K562 (cell line): ENCODE data around the gene GSTM2. TPM values are rescaled to one million over a fixed set of nuclear protein-coding genes. Genes with fewer than 3 reads are reported as not detected.

Experiments used
- ATAC-seq: fragments of 200-7000 bp; cut with Tn5 transposase; 3 replicates; pipeline ENCODE4 v1.9.1; 2020; ENCODE audit warnings: moderate library complexity
- BruUV-seq: library from RNA; stranded (reverse); fragments of 400-500 nt; replicated peaks from 2 replicates; lab custom pipeline; 2021; lab: Mats Ljungman, UMichigan
- CTCF ChIA-PET: fragments of 300-600 bp; formaldehyde crosslinking; extraction: SDS; loops from one replicate; lab custom pipeline; 2021; ENCODE audit warnings: low intra/inter-chr PET ratio; lab: Yijun Ruan, JAX
- POLR2A ChIA-PET: fragments of 300-600, 350-650 bp; sonication (Branson Sonifier 250); formaldehyde crosslinking; extraction: SDS; loops from one replicate; lab custom pipeline; 2021; ENCODE audit warnings: antibody characterized with exemption, inconsistent platforms; lab: Yijun Ruan, JAX
- DNase-seq, 4 experiments: peaks; one replicate each; pipeline versions ENCODE4 v3.0.0 to v3.0.0-alpha.2; 2011 to 2018; ENCODE audit warnings: low spot score in 3 of 4, mixed read lengths in 3 of 4; ENCODE audit errors: extremely low read depth in 1 of 4
- FAIRE-seq: peaks from 2 replicates; lab custom pipeline; 2011; peaks lifted over from hg19 to GRCh38; lab: Jason Lieb, UNC
- H2AFZ ChIP-seq: 2 replicates; pipeline ENCODE4 v1.6.0; 2011; ENCODE audit warnings: low read depth, low read length, control low read depth, inconsistent platforms
- H3K27ac ChIP-seq: fragments of 200-600 bp; 3 replicates; pipeline ENCODE4 v1.8.0; 2011; ENCODE audit warnings: low read depth, mild to moderate bottlenecking, control low read depth, inconsistent platforms, low read length, moderate library complexity, mixed read lengths; ENCODE audit errors: extremely low read depth
- H3K27me3 ChIP-seq, 2 experiments: fragments of 300-600 bp in 1 of 2; 2 replicates in 1 of 2; 3 replicates in 1 of 2; pipeline versions ENCODE4 v1.6.0 to v1.8.0; 2011; ENCODE audit warnings: inconsistent platforms in 2 of 2, low read length in 2 of 2, mild to moderate bottlenecking in 1 of 2, mixed read lengths in 1 of 2, moderate library complexity in 1 of 2; ENCODE audit not compliant: control insufficient read depth in 2 of 2, insufficient read depth in 2 of 2
- H3K36me3 ChIP-seq: fragments of 300-600 bp; 3 replicates; pipeline ENCODE4 v1.8.0; 2011; ENCODE audit warnings: mild to moderate bottlenecking, low read length, inconsistent platforms; ENCODE audit not compliant: control insufficient read depth, insufficient read depth
- H3K4me1 ChIP-seq, 2 experiments: fragments of 200-600 bp in 1 of 2; replicated peaks in 1 of 2; 2 replicates in 1 of 2; 3 replicates in 1 of 2; pipeline versions ENCODE4 v1.5.1 to v1.8.0; 2011; ENCODE audit warnings: inconsistent platforms in 2 of 2, low read length in 2 of 2, mild to moderate bottlenecking in 1 of 2, mixed read lengths in 1 of 2, moderate library complexity in 1 of 2; ENCODE audit not compliant: control insufficient read depth in 2 of 2, insufficient read depth in 2 of 2
- H3K4me2 ChIP-seq: 2 replicates; pipeline ENCODE4 v1.6.1; 2011; ENCODE audit warnings: low read length, control low read depth, inconsistent platforms, mixed read lengths; ENCODE audit not compliant: insufficient read depth
- H3K4me3 ChIP-seq: fragments of 200-600 bp; sonication (generic), shearing (Covaris generic); 2 replicates; pipeline ENCODE4 v1.5.1; 2016; ENCODE audit warnings: control low read depth, inconsistent platforms
- H3K79me2 ChIP-seq: fragments of 200-600 bp; 3 replicates; pipeline ENCODE4 v1.8.0; 2011; ENCODE audit warnings: low read length, inconsistent platforms; ENCODE audit not compliant: control insufficient read depth, insufficient read depth
- H3K9ac ChIP-seq, 2 experiments: 2 replicates each; pipeline versions ENCODE4 v1.6.0 to v1.6.1; 2011; ENCODE audit warnings: low read depth in 2 of 2, low read length in 2 of 2, control low read depth in 1 of 2, inconsistent platforms in 1 of 2, mild to moderate bottlenecking in 1 of 2, mixed read lengths in 1 of 2; ENCODE audit not compliant: insufficient read depth in 1 of 2
- H3K9me1 ChIP-seq: one replicate; pipeline ENCODE4 v1.6.0; 2011; ENCODE audit warnings: inconsistent platforms, mild to moderate bottlenecking, low read length, moderate library complexity; ENCODE audit not compliant: control insufficient read depth, insufficient read depth
- H3K9me3 ChIP-seq: replicated peaks from 2 replicates; pipeline ENCODE4 v1.5.1; 2011; ENCODE audit warnings: low read depth, low read length, inconsistent platforms; ENCODE audit not compliant: control insufficient read depth, insufficient read depth
- H4K20me1 ChIP-seq: replicated peaks from 2 replicates; pipeline ENCODE4 v1.6.1; 2011; ENCODE audit warnings: low read length, inconsistent platforms, mixed read lengths; ENCODE audit not compliant: control insufficient read depth, insufficient read depth
- ATF3 ChIP-seq, 2 experiments: fragments of 450-650 bp in 1 of 2; sonication (generic) in 1 of 2; formaldehyde crosslinking in 1 of 2; IDR thresholded peaks in 1 of 2; conservative IDR thresholded peaks in 1 of 2; 2 replicates each; pipeline versions ENCODE4 v1.6.1 to v1.8.1; 2016 to 2023; ENCODE audit warnings: mild to moderate bottlenecking in 2 of 2, moderate library complexity in 2 of 2, inconsistent platforms in 1 of 2, missing genetic modification reagents in 1 of 2
- CBX1 ChIP-seq: sonication (generic); IDR thresholded peaks from 2 replicates; pipeline ENCODE4 v1.6.1; 2016; ENCODE audit warnings: antibody characterized with exemption, low read depth, mild to moderate bottlenecking
- CBX2 ChIP-seq: fragments of 200-600 bp; sonication (generic); IDR thresholded peaks from one replicate; pipeline ENCODE4 v1.6.1; 2012; ENCODE audit warnings: mild to moderate bottlenecking, low read length, inconsistent platforms; ENCODE audit not compliant: insufficient read depth, poor library complexity, severe bottlenecking
- E2F3 ChIP-seq: fragments of 250-450 bp; sonication (Bioruptor Pico); IDR thresholded peaks from 2 replicates; pipeline ENCODE4 v1.4.0; 2020; ENCODE audit warnings: mild to moderate bottlenecking
- HDAC2 ChIP-seq: fragments of 450-650 bp; IDR thresholded peaks from 2 replicates; pipeline ENCODE4 v1.6.1; 2016; ENCODE audit warnings: mild to moderate bottlenecking
- HOXB6 ChIP-seq: fragments of 250-450 bp; sonication (Bioruptor Pico); IDR thresholded peaks from 2 replicates; pipeline ENCODE4 v1.5.1; 2022; ENCODE audit warnings: mild to moderate bottlenecking, borderline replicate concordance
- MTA3 ChIP-seq: fragments of 450-650 bp; formaldehyde crosslinking; IDR thresholded peaks from 2 replicates; pipeline ENCODE4 v1.6.1; 2017; ENCODE audit warnings: mild to moderate bottlenecking, borderline replicate concordance
- NEUROD1 ChIP-seq: fragments of 150-350 bp; IDR thresholded peaks from 2 replicates; pipeline ENCODE4 v1.6.1; 2014; ENCODE audit warnings: borderline replicate concordance, low read length, low read depth; ENCODE audit not compliant: partially characterized antibody
- POLR3A ChIP-seq: IDR thresholded peaks from 2 replicates; pipeline ENCODE4 v1.6.1; 2011; ENCODE audit warnings: borderline replicate concordance, mild to moderate bottlenecking, moderate library complexity; ENCODE audit not compliant: insufficient read length, insufficient read depth; ENCODE audit errors: extremely low read depth
- PTTG1 ChIP-seq: fragments of 450-650 bp; IDR thresholded peaks from 2 replicates; pipeline ENCODE4 v1.6.1; 2016; ENCODE audit warnings: low read depth, mild to moderate bottlenecking, missing genetic modification characterization, missing compliant biosample characterization
- PYGO2 ChIP-seq: fragments of 450-650 bp; IDR thresholded peaks from 2 replicates; pipeline ENCODE4 v1.6.1; 2016; ENCODE audit warnings: mild to moderate bottlenecking, missing genetic modification characterization, moderate library complexity, missing compliant biosample characterization
- SP1 ChIP-seq: sonication (generic); formaldehyde crosslinking; IDR thresholded peaks from 2 replicates; pipeline ENCODE4 v1.8.1; 2022; ENCODE audit warnings: mild to moderate bottlenecking, missing genetic modification reagents
- SRF ChIP-seq, 2 experiments: fragments of 250-450, 450-650 bp in 1 of 2; sonication (Bioruptor Pico) in 1 of 2; sonication (generic) in 1 of 2; formaldehyde crosslinking; IDR thresholded peaks; 2 replicates each; pipeline versions ENCODE4 v1.5.0 to v1.5.1; 2020 to 2022; ENCODE audit warnings: mild to moderate bottlenecking in 1 of 2, missing genetic modification reagents in 1 of 2
- ZNF511 ChIP-seq: sonication (generic); formaldehyde crosslinking; IDR thresholded peaks from 2 replicates; pipeline ENCODE4 v1.8.0; 2022; ENCODE audit warnings: mild to moderate bottlenecking, missing genetic modification reagents
- ZNF586 ChIP-seq: fragments of 450-650 bp; formaldehyde crosslinking; conservative IDR thresholded peaks from 2 replicates; pipeline ENCODE4 v1.4.0; 2020; ENCODE audit warnings: mild to moderate bottlenecking, moderate library complexity
- ZNF830 ChIP-seq: fragments of 250-450 bp; sonication (Bioruptor Pico); IDR thresholded peaks from 2 replicates; pipeline ENCODE4 v1.5.0; 2021; ENCODE audit warnings: mild to moderate bottlenecking
- WGBS: fragments of 100-300 bp; shearing (Covaris generic); methylation state at CpG from one replicate; pipeline ENCODE4 v1.1.6; 2016; ENCODE audit warnings: low coverage, mixed read lengths; ENCODE audit not compliant: insufficient coverage; ENCODE audit errors: missing lambda C conversion rate; 5-methylcytosine and 5-hydroxymethylcytosine counted together
- in situ Hi-C: fragments of 300-500 bp; cut with MboI; formaldehyde crosslinking; loops from 4 replicates; pipeline ENCODE4 v1.15.0; 2018; ENCODE audit warnings: inconsistent platforms, mixed read lengths
- intact Hi-C: fragments of 100-400 bp; cut with micrococcal nuclease; formaldehyde crosslinking; loops from 2 replicates; pipeline ENCODE4 v1.14.2; 2022
- polyA plus RNA-seq, 8 experiments: library from polyadenylated mRNA; depleted of rRNA in 4 of 8; stranded (reverse) in 5 of 8; unstranded in 3 of 8; fragments of >200 nt; fragmentation: Nextera tagmentation in 2 of 8; fragmentation: Illumina TruSeq in 1 of 8; extraction: Ambion mirVana in 2 of 8; extraction: Trizol in 1 of 8; gene quantifications; 2 replicates each; pipeline versions ENCODE4 v1.2.1 to v1.2.3, GENCODE V29; 2011 to 2014; ENCODE audit warnings: inconsistent platforms in 1 of 8, missing spikeins in 1 of 8
- total RNA-seq, 7 experiments: library from RNA; depleted of rRNA in 6 of 7; stranded (reverse); fragments of >200 nt in 6 of 7; fragmentation: Illumina TruSeq in 2 of 7; extraction: Trizol in 2 of 7; gene quantifications; 2 replicates each; pipeline versions ENCODE4 v1.2.1 to v1.2.3, GENCODE V29; 2011 to 2021; ENCODE audit warnings: low replicate concordance in 1 of 7
- TF ChIP-seq, protein P1 (sequence below): fragments of 450-650 bp; IDR thresholded peaks from 2 replicates; pipeline ENCODE4 v1.7.0; 2016; ENCODE audit warnings: borderline replicate concordance

The GSTM2 gene
- total and polyA plus RNA-seq, 9 of the 15 experiments (the other 6 are each of a cell fraction or from before 2014, with no cell fraction given), result 1.6 to 15.1 (median 6.8) TPM

DNA sequence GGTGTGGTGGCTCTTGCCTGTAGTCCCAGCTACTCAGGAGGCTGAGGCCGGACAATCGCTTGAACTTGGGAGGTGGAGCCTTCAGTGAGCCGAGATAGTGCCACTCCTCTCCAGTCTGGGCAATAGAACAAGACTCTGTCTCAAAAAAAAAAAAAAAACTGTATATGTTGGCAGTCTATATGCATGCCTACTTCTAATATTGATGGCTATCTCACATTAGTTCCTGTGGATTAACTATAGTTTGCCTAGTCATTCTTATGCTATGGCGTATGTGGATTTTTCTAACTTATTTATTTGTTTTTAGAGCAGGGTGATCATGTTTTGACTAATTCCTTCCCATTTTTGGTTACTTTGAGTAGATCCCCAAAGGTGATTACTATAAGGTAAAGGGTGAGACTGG is 29.2 kb downstream of the GSTM2 start:
- Histone ChIP-seq H3K36me3 (no peaks in the 10 kb centered on the region), H3K4me3 (no peak overlapping the region), H3K9ac (no peak overlapping the region), H3K27me3 (no peaks in the 10 kb centered on the region), H3K27ac (no peak overlapping the region), H2AFZ (no peak overlapping the region), H3K9me1 (no peaks in the 10 kb centered on the region), H3K4me2 (no peak overlapping the region)
- no TSS peak for BruUV-seq
- CTCF ChIA-PET, result no interaction called here
- no CpG with 5 or more reads among the region's 4 CpGs for WGBS
- DNase-seq, result no peak
- no peak for TF ChIP-seq HDAC2
- no peak for TF ChIP-seq HOXB6 (CRISPR knock-in tag)
- TF ChIP-seq SRF (CRISPR knock-in tag; IDR thresholded peaks at IDR 0.05), result no peak
- TF ChIP-seq PTTG1 (tag), result no peak
- TF ChIP-seq SP1 (CRISPR knock-in tag), result no peak
- no peak for TF ChIP-seq ATF3 (IDR thresholded peaks at IDR 0.05)
- no peak for TF ChIP-seq ATF3 (CRISPR knock-in tag; conservative IDR thresholded peaks at IDR 0.05)
- TF ChIP-seq CBX1, result no peak
- no peak for TF ChIP-seq ZNF511 (CRISPR knock-in tag)
- TF ChIP-seq PYGO2 (tag), result no peak
- TF ChIP-seq, protein P1, sequence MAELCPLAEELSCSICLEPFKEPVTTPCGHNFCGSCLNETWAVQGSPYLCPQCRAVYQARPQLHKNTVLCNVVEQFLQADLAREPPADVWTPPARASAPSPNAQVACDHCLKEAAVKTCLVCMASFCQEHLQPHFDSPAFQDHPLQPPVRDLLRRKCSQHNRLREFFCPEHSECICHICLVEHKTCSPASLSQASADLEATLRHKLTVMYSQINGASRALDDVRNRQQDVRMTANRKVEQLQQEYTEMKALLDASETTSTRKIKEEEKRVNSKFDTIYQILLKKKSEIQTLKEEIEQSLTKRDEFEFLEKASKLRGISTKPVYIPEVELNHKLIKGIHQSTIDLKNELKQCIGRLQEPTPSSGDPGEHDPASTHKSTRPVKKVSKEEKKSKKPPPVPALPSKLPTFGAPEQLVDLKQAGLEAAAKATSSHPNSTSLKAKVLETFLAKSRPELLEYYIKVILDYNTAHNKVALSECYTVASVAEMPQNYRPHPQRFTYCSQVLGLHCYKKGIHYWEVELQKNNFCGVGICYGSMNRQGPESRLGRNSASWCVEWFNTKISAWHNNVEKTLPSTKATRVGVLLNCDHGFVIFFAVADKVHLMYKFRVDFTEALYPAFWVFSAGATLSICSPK, result no peak
- TF ChIP-seq ZNF830 (CRISPR knock-in tag), result no peak
- no peak for TF ChIP-seq NEUROD1
- TF ChIP-seq MTA3, result no peak
- no peak for TF ChIP-seq CBX2
- no peak for TF ChIP-seq ZNF586 (CRISPR knock-in tag)
- no peak for TF ChIP-seq E2F3 (CRISPR knock-in tag)
- TF ChIP-seq POLR3A, result no peak
- TF ChIP-seq, all 486 proteins: peak for 0
- POLR2A ChIA-PET, result no interaction called here
- no peaks in the 10 kb centered on the region for H3K79me2 ChIP-seq
- in situ Hi-C loops, result no loop called here
- H4K20me1 ChIP-seq, result no peaks in the 10 kb centered on the region
- ATAC-seq, result no peak
- H3K4me1 ChIP-seq, result no peaks in the 10 kb centered on the region
- no peak for FAIRE-seq
- intact Hi-C loops, result no loop called here
- H3K9me3 ChIP-seq, result no peaks in the 10 kb centered on the region
